LoVo (cell line): ENCODE measurements around the gene CTNNA3.

ENCODE experiments used
- DNase-seq: peaks from one replicate; pipeline ENCODE4 v3.0.0-alpha.2; 2016; ENCODE audit warnings: low spot score

CTNNA3 gene

GRCh38 chr10:66929375-66929774, 766.6 kb downstream of the CTNNA3 start:
- DNase-seq = no peak

- DNase-seq = no peak
Observed at GRCh38 chr10:66928776-66929175, 767.2 kb downstream of the CTNNA3 start.

- DNase-seq = no peak
Observed at GRCh38 chr10:66927971-66928770, 767.8 kb downstream of the CTNNA3 start.

- no peak for DNase-seq
Observed at GRCh38 chr10:66927251-66927935, 768.6 kb downstream of the CTNNA3 start.

GRCh38 chr10:66926841-66927240, 769.2 kb downstream of the CTNNA3 start:
- DNase-seq = no peak

GRCh38 chr10:66925896-66926715, 769.9 kb downstream of the CTNNA3 start, which contains the start of gene LRRTM3:
LRRTM3 (plus strand) TSS chr10:66926036.
- DNase-seq = peak; percentile 55

- DNase-seq = no peak
Observed at GRCh38 chr10:66925373-66925772, 770.6 kb downstream of the CTNNA3 start.

- no peak for DNase-seq
Observed at GRCh38 chr10:66924674-66925345, 771.2 kb downstream of the CTNNA3 start.

- DNase-seq = no peak
Observed at GRCh38 chr10:66919248-66919647, 776.7 kb downstream of the CTNNA3 start.

GRCh38 chr10:66917104-66917503, 778.9 kb downstream of the CTNNA3 start:
- no peak for DNase-seq

- DNase-seq = no peak
Observed at GRCh38 chr10:66916030-66916429, 780.0 kb downstream of the CTNNA3 start.

GRCh38 chr10:66910671-66911070, 785.3 kb downstream of the CTNNA3 start:
- DNase-seq = no peak

- no peak for DNase-seq
Observed at GRCh38 chr10:66892871-66893270, 803.1 kb downstream of the CTNNA3 start.

GRCh38 chr10:66888237-66888636, 807.8 kb downstream of the CTNNA3 start:
- no peak for DNase-seq

- no peak for DNase-seq
Observed at GRCh38 chr10:66886848-66887247, 809.1 kb downstream of the CTNNA3 start.

GRCh38 chr10:66882271-66882670, 813.7 kb downstream of the CTNNA3 start:
- DNase-seq = no peak

GRCh38 chr10:66881814-66882213, 814.2 kb downstream of the CTNNA3 start:
- no peak for DNase-seq

GRCh38 chr10:66880826-66881225, 815.2 kb downstream of the CTNNA3 start:
- no peak for DNase-seq

- DNase-seq = no peak
Observed at GRCh38 chr10:66880292-66880691, 815.7 kb downstream of the CTNNA3 start.

GRCh38 chr10:66877361-66877760, 818.6 kb downstream of the CTNNA3 start:
- no peak for DNase-seq

- DNase-seq = no peak
Observed at GRCh38 chr10:66869635-66870034, 826.4 kb downstream of the CTNNA3 start.

GRCh38 chr10:66862687-66863258, 833.2 kb downstream of the CTNNA3 start:
- DNase-seq = no peak
